ENCODE results near the gene CYSRT1.

CYSRT1 gene

GRCh38 chr9:137200311-137201204, 24.4 kb upstream of the CYSRT1 start, which contains the start of gene TPRN:
TPRN (minus strand) TSS chr9:137200741; CDS start chr9:137200711, 30 bp downstream.
- TF ChIP-seq, protein P1, sequence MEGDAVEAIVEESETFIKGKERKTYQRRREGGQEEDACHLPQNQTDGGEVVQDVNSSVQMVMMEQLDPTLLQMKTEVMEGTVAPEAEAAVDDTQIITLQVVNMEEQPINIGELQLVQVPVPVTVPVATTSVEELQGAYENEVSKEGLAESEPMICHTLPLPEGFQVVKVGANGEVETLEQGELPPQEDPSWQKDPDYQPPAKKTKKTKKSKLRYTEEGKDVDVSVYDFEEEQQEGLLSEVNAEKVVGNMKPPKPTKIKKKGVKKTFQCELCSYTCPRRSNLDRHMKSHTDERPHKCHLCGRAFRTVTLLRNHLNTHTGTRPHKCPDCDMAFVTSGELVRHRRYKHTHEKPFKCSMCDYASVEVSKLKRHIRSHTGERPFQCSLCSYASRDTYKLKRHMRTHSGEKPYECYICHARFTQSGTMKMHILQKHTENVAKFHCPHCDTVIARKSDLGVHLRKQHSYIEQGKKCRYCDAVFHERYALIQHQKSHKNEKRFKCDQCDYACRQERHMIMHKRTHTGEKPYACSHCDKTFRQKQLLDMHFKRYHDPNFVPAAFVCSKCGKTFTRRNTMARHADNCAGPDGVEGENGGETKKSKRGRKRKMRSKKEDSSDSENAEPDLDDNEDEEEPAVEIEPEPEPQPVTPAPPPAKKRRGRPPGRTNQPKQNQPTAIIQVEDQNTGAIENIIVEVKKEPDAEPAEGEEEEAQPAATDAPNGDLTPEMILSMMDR (IDR thresholded peaks at IDR 0.05; ENCODE audit: low read depth, low read length): no peak
- peak within 1 kb of the TSS; percentile 58 for H3K4me3 ChIP-seq (ENCODE audit: low read depth, low read length)
- peak; percentile 99 for DNase-seq (ENCODE audit: low read depth, low spot score)
- in situ Hi-C loops (cut with HindIII; ENCODE audit: low sequenced_read_pairs): no loop called here

- DNase-seq (ENCODE audit: low read depth, low spot score): no peak
- in situ Hi-C loops (cut with HindIII; ENCODE audit: low sequenced_read_pairs): no loop called here
- TF ChIP-seq, protein P1 (IDR thresholded peaks at IDR 0.05; ENCODE audit: low read depth, low read length): no peak
- H3K4me3 ChIP-seq (ENCODE audit: low read depth, low read length): peak overlapping the region; percentile 58
Observed at GRCh38 chr9:137201205-137201868, 23.6 kb upstream of the CYSRT1 start.

DNA sequence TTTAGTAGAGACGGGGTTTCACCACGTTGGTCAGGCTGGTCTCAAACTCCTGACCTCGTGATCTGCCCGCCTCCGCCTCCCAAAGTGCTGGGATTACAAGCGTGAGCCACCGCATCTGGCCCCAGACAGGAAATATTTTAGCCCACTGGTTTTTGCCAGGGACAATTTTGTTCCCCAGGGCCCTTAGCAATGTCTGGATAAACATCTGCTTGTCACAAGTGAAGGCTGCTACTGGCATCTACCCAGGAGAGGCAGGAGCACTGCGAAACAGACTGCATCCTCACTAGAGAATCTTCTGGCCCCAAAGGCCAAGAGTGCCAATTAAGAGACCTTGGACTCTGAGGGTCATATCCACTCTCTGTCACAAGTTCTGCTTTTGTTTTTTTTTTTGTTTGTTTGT, 22.0 kb upstream of the CYSRT1 start:
- TF ChIP-seq, protein P1 (IDR thresholded peaks at IDR 0.05; ENCODE audit: low read depth, low read length): no peak
- no peak overlapping the region for H3K4me3 ChIP-seq (ENCODE audit: low read depth, low read length)
- no peak for DNase-seq (ENCODE audit: low read depth, low spot score)
- in situ Hi-C loops (cut with HindIII; ENCODE audit: low sequenced_read_pairs): no loop called here

GRCh38 chr9:137204731-137205125, 20.2 kb upstream of the CYSRT1 start:
- TF ChIP-seq, protein P1 (IDR thresholded peaks at IDR 0.05; ENCODE audit: low read depth, low read length): no peak
- H3K4me3 ChIP-seq (ENCODE audit: low read depth, low read length): peak overlapping the region; percentile 90
- DNase-seq (ENCODE audit: low read depth, low spot score): no peak
- in situ Hi-C loops (cut with HindIII; ENCODE audit: low sequenced_read_pairs): no loop called here

DNA sequence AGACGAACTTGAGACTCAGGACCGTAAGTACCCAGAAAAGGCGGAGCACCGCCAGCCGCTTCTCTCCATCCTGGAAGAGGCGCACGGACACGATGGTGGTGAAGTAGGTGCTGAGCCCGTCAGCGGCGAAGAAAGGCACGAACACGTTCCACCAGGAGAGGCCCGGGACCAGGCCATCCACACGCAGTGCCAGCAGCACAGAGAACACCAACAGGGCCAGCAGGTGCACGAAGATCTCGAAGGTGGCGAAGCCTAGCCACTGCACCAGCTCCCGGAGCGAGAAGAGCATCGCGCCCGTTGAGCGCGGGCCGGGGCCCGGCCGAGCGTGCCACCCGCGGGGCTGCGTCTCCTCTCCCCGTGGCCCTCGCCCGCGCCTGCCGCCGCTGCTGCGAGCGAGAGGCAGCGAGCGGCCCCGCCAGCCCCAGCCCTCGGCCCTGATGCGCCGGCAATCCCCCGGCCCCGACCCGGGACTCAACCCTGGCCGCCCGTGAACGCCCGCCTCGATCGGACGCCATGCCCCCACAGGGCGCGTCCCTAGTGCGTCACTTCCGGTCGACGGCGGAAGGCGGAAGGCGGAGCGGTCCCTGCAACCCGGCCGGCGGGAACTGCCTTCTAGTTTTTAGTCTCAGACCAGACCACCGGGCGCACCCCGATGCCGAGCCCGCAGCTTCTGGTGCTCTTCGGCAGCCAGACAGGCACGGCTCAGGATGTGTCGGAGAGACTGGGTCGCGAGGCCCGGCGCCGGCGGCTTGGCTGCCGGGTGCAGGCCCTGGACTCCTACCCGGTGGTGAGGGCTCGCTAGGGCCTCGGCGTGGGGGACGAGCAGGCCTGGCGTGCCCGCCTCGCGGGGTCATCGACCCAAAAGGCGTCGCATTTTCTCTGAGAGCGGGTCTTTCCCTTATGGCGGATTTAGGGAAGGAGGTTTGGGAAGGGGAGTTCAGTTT, 19.6 kb upstream of the CYSRT1 start, which contains the start of the genes NDOR1 and TMEM203:
Gene NDOR1 (plus strand): TSS at position 575 of the 944 bp plus-strand sequence. CDS start 78 bp downstream, at position 653.
Gene TMEM203 (minus strand): TSS at position 523 of the 944 bp plus-strand sequence. CDS start 234 bp downstream, at position 289.
- H3K4me3 ChIP-seq (ENCODE audit: low read depth, low read length): peak within 1 kb of the TSS; percentile 90
- in situ Hi-C loops (cut with HindIII; ENCODE audit: low sequenced_read_pairs): no loop called here
- DNase-seq (ENCODE audit: low read depth, low spot score): peak; percentile 80
- TF ChIP-seq, protein P1 (IDR thresholded peaks at IDR 0.05; ENCODE audit: low read depth, low read length): no peak
